Stimulated activated CD8-positive, alpha-beta memory T cell treated with anti-CD3 and anti-CD28 coated beads, Interleukin-15, amount 100 ng/mL, for 24 hours (primary cell): ENCODE measurements around the gene COCH.
"Not testable (repeated sequence)": the region's sequence is repeated elsewhere in the genome, so short reads cannot be mapped to it uniquely, and the experiment has no call there.

Experiments used
- DNase-seq: peaks from one replicate; pipeline ENCODE4 v3.0.0-alpha.2; 2020; ENCODE audit warnings: low read depth

COCH gene

GRCh38 chr14:30928462-30928861, 54.1 kb downstream of the COCH start:
- DNase-seq, result no peak

GRCh38 chr14:30933937-30934336, 59.6 kb downstream of the COCH start:
- DNase-seq, result not testable (repeated sequence)

- no peak for DNase-seq
These were observed 61.1 kb downstream of the COCH start for GRCh38 chr14:30935445-30935844.

GRCh38 chr14:30938617-30939016, 64.3 kb downstream of the COCH start:
- no peak for DNase-seq
